Umbilical cord (tissue), 2 donors: ENCODE data around the gene DGCR8. TPM values are rescaled to one million over a fixed set of nuclear protein-coding genes. Genes with fewer than 3 reads are reported as not detected.
A peak's percentile ranks its signal among the peaks of the same experiment; 100 is the strongest.
"Not testable (repeated sequence)": the region's sequence is repeated elsewhere in the genome, so short reads cannot be mapped to it uniquely, and the experiment has no call there.

Experiments used
- DNase-seq: peaks from one replicate; pipeline ENCODE4 v3.0.0-alpha.2; 2015; ENCODE audit warnings: low spot score
- total RNA-seq: library from RNA; depleted of rRNA; stranded (reverse); fragments of >200 nt; gene quantifications from one replicate; pipeline ENCODE4 v1.2.3, GENCODE V29; 2014; ENCODE audit warnings: low replicate concordance; ENCODE audit not compliant: insufficient read depth

DGCR8 gene
- total RNA-seq, 1 donor from 2014 or later, result 16.4 TPM

DNA sequence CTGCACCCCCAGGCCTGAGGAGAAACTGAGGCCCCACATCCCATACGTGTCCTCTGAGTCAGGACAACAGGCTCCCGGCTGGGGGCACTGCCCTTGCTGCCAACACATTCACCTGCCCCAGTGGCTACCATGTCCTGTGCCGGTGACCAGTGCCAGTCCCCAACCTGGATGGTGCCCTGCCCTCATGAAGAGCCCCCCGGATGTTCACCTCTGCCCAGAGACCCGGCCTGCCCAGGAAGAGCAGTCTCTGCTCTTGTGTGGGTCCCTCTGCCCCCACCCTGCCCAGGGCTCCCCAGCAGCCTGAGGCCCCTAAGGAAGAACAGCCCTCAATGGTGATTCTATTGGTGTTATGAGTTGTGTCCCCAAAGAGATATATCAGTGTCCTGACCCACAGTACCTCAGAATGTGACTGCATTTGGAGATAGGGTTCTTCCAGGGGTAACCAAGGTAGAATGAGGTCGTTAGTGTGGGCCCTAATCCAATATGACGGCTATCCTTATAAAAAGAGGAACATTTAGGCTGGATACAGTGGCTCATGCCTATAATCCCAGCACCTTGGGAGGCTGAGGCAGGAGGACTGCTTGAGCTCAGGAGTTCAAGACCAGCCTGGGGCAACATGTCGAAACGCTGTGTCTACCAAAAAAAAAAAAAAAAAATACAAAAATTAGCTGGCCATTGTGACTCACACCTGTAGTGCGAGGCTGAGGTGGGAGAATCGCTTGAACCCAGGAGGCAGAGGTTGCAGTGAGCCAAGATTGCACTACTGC is 13.2 kb upstream of the DGCR8 start:
- no peak for DNase-seq

DNA sequence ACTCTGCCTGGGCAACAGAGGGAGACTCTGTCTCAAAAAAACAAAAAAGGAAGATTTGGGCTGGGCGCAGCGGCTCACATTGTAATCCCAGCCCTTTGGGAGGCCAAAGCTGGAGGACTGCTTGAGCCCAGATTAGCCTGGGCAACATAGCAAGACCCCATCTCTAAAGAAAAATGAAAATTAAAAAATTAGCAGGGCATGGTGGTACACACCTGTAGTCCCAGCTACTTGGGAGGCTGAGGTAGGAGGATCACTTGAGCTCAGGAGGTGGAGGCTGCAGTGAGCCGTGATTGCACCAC is 12.7 kb upstream of the DGCR8 start:
- DNase-seq, result not testable (repeated sequence)

DNA sequence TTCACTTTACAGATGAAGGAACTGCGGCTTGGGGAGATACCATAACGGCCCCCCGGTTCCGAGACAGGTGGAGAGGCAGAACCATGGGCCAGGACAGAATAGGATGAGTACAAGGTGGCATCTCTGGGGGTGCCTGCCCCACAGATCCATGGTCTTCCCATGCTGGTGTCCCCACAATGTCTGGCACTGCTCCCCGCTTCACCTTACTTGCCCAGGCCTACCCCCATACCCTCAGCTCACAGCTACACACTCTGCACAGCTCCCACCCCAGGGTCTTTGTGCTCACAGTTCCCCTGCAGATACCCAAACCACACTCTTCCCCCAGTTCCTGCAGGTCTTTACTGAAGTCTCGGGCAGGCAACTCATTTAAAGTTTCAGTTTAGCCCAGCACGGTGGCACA is 11.4 kb upstream of the DGCR8 start:
- DNase-seq, result no peak

DNA sequence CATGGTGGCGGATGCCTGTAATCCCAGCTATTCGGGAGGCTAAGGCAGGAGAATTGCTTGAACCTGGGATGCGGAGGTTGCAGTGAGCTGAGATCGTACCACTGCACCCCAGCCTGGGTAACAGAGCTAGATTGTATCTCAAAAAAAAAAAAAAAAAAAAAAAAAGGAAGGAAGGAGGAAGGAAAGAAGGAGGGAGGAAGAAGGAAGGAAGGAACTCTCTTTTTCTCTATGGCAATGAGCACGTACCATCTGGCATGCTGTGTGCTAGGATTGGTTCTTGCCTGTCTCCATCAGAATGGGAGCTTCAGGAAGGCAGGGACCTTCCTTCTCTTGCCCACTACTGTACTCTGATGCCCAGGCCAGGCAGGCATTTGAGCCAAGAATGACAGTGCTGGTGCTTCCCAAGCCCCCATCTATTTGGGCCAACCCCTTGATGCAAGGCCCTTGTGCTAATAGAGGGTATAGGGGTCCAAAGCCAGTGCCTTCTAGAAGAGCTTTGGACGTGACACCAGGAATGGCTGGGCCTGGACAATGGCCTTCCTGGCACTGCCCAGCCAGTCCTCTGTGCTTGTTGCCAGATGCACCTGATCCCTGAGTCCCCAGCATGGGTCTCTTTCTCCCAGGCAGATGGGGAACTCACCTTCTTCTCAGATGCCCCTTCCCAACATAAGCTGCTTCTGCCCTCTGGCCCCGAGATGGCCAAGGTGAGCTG is 10.6 kb upstream of the DGCR8 start:
- no peak for DNase-seq

- no peak for DNase-seq
These were observed 8.5 kb upstream of the DGCR8 start for GRCh38 chr22:20071524-20071972.

GRCh38 chr22:20076627-20077172 is 3.3 kb upstream of the DGCR8 start:
- DNase-seq, result no peak

DNA sequence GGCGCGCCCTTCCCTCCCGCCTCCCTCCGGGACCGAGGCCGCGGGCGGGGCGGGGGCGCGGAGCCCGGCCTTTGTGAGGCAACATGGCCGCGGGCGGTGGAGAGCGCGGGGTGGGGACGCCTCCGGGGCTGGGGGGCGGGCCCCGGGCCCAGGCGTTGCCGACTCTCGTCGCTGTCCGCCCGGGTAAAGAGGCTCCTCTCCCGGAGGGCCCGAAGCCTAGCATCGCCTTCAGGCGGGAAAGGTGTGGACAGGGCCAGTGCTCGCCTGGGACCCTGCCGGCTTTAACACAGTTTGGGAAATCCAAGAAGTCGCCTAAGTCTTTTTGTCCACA is 369 bp downstream of the DGCR8 start:
- peak; percentile 68 for DNase-seq

- DNase-seq, result peak; percentile 57
These were observed 974 bp downstream of the DGCR8 start for GRCh38 chr22:20080776-20081654.

GRCh38 chr22:20083157-20083890 is 3.3 kb downstream of the DGCR8 start:
- no peak for DNase-seq

DNA sequence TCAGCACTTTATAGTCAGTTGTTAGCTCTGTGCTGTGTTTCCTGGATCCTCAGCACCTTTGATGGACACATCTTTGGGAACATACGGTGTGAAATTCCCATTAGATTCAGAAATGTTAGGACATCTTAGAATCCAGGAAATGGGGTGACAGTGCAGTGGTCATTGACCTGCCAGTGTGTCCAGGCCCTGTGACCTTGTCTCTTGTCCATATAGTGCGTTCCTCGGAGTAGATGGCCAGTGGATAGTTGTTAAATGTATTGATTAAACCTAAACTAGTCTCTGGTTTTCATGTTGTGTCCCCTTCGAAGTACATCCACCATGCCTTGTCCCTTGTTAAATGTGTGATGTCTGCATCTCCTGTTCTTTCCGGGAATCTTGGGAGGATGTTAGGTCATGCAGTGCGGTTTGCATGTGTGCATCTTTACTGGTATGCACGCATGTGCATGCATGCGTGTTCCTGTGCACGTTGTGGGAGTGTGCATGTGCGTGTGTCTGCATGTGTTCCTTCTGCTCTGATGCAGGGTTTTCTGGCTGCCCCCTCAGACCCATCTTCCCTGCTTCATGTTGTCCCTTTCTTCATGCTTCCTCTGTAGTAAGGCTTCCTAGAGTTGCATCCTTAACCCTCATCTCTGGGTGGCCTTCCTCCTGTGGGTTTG is 4.0 kb downstream of the DGCR8 start:
- DNase-seq, result no peak

DNA sequence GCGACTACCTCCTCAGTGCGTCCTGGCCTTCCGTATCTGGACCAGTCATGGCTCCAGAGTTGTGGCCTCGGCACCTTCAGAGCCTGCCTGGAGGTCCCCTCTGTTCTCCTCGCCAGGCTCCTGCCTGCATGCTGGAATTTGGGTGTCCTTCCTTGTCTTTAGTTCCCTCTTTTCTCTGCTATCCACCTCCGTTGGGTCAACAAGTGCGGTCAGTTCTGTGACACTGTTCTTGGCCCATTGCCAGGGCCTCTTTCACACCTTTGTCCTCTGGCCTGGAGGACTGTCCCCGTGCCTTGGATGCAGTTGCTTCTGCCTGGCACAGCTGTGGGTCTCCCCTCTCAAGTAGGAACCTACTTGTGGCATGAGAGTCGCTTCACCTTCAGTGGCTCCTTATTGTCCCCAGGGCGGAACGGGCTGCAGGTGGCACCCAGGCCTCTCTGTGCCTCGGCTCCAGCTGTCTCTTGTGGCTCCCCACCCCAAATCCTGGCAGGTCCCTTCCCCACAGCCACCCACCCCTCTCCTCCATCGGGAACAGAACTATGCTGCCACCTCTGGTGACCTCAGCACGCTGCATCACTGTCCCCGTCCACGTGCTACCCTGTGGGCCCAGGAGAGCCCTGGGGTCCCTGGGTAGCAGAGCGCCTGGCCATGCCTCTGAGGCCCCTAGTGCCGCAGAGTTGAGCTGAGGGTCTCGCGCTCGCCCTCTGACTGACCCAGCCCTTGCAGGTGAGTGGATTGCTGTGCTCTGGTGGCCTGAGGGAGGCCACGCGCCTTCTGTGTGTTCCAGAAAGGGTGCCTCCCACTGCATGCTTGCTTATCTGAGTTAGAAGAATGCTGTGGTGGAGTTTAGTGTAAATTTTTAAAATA is 4.7 kb downstream of the DGCR8 start:
- no peak for DNase-seq

DNA sequence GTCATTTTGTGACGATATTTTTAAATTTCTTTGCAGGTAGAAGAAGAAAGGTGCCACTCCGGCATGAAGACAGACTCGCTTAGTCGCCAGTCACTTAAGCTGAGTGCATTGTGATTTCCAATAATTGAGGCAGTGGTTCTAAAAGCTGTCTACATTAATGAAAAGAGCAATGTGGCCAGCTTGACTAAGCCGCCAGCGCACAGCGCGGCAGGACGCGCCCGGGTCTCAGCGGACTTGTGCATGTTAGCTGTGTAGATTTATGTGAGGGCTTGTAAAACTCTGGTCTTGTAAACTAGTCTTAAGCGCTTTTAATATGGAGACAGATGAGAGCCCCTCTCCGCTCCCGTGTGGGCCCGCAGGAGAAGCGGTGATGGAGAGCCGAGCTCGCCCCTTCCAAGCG is 5.6 kb downstream of the DGCR8 start:
- DNase-seq, result no peak

DNA sequence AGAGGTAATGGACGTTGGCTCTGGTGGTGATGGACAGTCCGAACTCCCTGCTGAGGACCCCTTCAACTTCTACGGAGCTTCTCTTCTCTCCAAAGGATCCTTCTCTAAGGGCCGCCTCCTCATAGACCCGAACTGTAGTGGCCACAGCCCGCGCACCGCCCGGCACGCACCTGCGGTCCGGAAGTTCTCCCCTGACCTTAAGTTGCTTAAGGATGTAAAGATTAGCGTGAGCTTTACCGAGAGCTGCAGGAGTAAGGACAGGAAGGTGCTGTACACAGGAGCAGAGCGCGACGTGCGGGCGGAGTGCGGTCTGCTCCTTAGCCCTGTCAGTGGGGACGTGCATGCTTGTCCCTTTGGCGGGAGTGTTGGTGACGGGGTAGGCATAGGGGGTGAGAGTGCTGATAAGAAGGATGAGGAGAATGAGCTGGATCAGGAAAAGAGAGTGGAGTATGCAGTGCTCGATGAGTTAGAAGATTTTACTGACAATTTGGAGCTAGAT is 6.1 kb downstream of the DGCR8 start:
- no peak for DNase-seq

- no peak for DNase-seq
These were observed 6.7 kb downstream of the DGCR8 start for GRCh38 chr22:20086763-20087162.

DNA sequence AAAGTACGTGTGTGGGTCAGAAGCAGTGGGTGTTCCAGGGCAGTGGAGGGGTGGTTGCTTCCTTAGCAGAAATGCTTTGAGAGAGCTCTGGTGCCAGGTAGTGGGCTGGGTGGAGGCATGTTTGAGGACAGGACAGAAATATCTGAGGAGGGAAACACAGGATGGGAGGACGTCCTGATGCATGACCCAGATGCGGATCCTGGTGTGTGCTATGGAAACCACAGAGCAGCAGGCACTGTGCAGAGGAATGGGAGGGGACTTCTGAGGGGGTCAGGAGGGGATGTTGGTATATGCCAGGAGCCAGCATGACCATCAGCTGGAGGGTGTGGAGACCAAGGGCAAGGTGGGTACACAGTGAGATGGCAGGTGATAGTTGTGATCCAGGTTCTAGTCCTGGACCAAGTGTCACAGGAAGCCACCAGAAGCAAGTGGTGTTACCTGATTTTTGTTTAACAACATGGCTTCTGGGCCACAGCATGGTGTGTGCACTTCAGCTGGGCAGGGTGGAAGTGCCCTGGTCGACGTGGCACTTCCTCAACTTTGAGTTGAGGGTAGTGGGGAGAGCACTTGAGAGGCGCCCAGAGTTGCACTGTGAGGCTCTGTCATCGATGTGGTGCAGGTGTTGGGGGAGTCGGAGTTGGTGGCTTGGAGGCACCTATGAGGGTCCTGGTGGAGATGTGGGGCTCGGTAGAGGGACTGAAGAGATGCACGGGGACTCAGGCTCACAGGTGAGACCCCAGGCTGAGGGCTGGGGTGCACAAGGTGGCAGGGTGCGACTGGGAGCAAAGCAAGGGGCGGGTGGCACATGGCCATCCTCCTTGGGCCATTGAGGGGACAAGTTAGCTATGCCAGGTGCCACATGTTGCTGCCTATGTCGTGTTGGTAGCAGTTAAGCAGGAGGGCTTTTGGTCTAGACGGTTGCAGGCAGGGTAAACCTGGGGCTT is 7.5 kb downstream of the DGCR8 start:
- DNase-seq, result no peak

DNA sequence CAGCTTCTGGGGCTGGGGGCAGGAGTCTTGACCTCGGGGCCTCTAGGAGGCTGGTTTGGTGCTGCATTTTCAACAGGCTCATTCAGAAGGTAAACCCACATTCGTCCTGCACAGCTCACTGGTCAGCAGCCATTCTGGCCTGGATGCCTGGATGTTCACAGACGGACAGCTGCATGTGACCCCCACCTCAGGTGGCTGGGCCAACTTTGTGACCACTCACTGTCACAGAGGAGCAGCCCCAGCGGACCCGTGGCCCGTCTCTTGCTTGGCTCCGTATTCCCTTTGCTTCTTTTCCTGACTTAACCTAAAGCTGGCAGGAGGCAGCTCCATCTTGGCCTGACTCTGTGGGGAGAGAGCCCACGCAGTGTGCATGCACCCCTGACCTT is 8.2 kb downstream of the DGCR8 start:
- DNase-seq, result no peak

- DNase-seq, result no peak
These were observed 9.4 kb downstream of the DGCR8 start for GRCh38 chr22:20089226-20089976.
